ENCODE results near the gene BNIP1. TPM values are rescaled to one million over a fixed set of nuclear protein-coding genes. Genes with fewer than 3 reads are reported as not detected.

BNIP1 gene
- total RNA-seq, 1 donor from 2014 or later: 15.9 TPM

DNA sequence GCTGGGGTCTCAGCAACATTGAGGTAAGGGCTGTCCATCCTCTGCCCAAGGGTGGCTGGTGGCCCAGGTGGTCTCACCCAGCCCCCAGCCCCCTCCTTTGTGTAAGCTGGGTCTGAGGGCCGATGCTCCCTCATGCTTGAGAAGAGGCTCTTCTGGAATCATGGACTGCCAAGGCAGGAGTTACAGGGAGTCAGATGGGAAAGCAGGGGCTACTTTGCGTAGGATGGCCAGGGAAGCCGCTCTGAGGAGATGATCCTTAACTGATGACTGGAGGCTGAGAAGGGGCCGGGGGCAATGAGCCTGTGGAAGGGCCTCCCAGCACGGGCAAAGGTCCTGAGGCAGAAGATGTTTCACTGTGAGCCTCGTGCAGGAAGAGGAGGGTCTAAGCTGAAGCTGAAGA, 67.0 kb downstream of the BNIP1 start:
- no peak for DNase-seq (ENCODE audit: low read depth in 2 of 2)

DNA sequence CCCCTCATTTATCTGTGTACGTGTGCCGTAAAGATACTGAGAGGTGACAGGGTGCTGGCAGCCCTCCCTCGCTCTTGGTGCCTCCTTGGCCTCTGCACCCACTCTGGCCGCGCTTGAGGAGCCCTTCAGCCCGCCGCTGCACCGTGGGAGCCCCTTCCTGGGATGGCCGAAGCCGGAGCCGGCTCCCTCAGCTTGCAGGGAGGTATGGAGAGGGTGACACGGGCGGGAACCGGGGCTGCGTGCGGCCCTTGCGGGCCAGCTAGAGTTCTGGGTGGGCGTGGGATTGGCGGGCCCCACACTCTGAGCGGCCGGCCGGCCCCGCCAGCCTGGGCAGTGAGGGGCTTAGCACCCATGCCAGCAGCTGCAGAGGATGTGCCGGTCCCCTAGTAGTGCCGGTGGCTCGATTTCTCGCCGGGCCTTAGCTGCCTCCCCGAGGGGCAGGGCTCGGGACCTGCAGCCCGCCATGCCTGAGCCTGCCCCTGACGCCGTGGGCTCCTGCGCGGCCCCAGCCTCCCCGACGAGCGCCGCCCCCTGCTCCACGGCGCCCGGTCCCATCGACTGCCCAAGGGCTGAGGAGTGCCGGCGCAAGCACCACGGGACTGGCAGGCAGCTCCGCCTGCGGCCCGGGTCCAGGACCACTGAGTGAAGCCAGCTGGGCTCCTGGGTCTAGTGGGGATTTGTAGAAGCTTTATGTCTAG, 69.1 kb downstream of the BNIP1 start:
- no peak for DNase-seq (ENCODE audit: low read depth in 2 of 2)

Other genes with a start within 250 kb of the BNIP1 start
- 27.2 and 28.4 TPM in 2 replicates for gene RPL26L1, start 185.1 kb upstream of the BNIP1 start, total RNA-seq
- gene ATP6V0E1, start 160.8 kb upstream of the BNIP1 start, total RNA-seq: 318 and 553 TPM in 2 replicates
- 14.8 and 26.4 TPM in 2 replicates for gene CREBRF, start 88.2 kb upstream of the BNIP1 start, total RNA-seq
- gene NKX2-5, start 90.7 kb downstream of the BNIP1 start, total RNA-seq: 0.22 TPM in 1 of 2 replicates, not detected in the other
- 10.0 and 36.3 TPM in 2 replicates for gene STC2, start 183.9 kb downstream of the BNIP1 start, total RNA-seq

Measured in lung microvascular endothelial cell (primary cell).